WTC11 (cell line): ENCODE results near the gene EXOC3L4. TPM values are rescaled to one million over a fixed set of nuclear protein-coding genes. Genes with fewer than 3 reads are reported as not detected.
A peak's percentile ranks its signal among the peaks of the same experiment; 100 is the strongest.

Experiments used
- ATAC-seq: fragments of 200-7000 bp; cut with Tn5 transposase; 2 replicates; pipeline ENCODE4 v1.10.0; 2021; ENCODE audit warnings: mild to moderate bottlenecking, moderate library complexity
- CTCF ChIA-PET: fragments of 300-600 bp; sonication (Branson Sonifier 250); formaldehyde crosslinking; loops from one replicate; lab custom pipeline; 2021; ENCODE audit warnings: antibody characterized with exemption; lab: Charles Lee
- POLR2A ChIA-PET: fragments of 350-600 bp; sonication (Branson Sonifier 250); formaldehyde crosslinking; loops from one replicate; lab custom pipeline; 2021; ENCODE audit warnings: antibody characterized with exemption; lab: Charles Lee
- DNase-seq: peaks from one replicate; pipeline ENCODE4 v3.0.0; 2021; ENCODE audit warnings: low spot score
- H3K27ac Mint-ChIP-seq: 2 replicates; pipeline ENCODE4 v1.8.0; 2021; ENCODE audit warnings: mixed read lengths
- H3K27me3 Mint-ChIP-seq: 2 replicates; pipeline ENCODE4 v1.8.0; 2021; ENCODE audit warnings: low read depth, mild to moderate bottlenecking, moderate library complexity, mixed read lengths
- H3K36me3 Mint-ChIP-seq: 2 replicates; pipeline ENCODE4 v1.8.0; 2021; ENCODE audit warnings: mixed read lengths
- H3K4me1 Mint-ChIP-seq: 2 replicates; pipeline ENCODE4 v1.8.0; 2022; ENCODE audit warnings: mixed read lengths
- H3K4me3 Mint-ChIP-seq: 2 replicates; pipeline ENCODE4 v1.8.0; 2021; ENCODE audit warnings: mild to moderate bottlenecking, moderate library complexity, mixed read lengths
- H3K9me3 Mint-ChIP-seq: 2 replicates; pipeline ENCODE4 v1.8.0; 2021; ENCODE audit warnings: mixed read lengths
- CREB1 ChIP-seq: sonication (generic); formaldehyde crosslinking; IDR thresholded peaks from 2 replicates; pipeline ENCODE4 v1.8.0; 2023; ENCODE audit warnings: mild to moderate bottlenecking, missing genetic modification reagents
- GABPB1 ChIP-seq: sonication (generic); formaldehyde crosslinking; IDR thresholded peaks from 2 replicates; pipeline ENCODE4 v1.8.1; 2023; ENCODE audit warnings: mild to moderate bottlenecking, missing genetic modification reagents
- IRF2 ChIP-seq: sonication (generic); formaldehyde crosslinking; IDR thresholded peaks from 2 replicates; pipeline ENCODE4 v1.8.0; 2022; ENCODE audit warnings: low read depth, missing genetic modification reagents, borderline replicate concordance
- MAX ChIP-seq: sonication (generic); formaldehyde crosslinking; IDR thresholded peaks from 2 replicates; pipeline ENCODE4 v1.8.0; 2022; ENCODE audit warnings: mild to moderate bottlenecking, missing genetic modification reagents
- MXD4 ChIP-seq: fragments of 250-450 bp; sonication (Bioruptor Pico); IDR thresholded peaks from 2 replicates; pipeline ENCODE4 v1.8.0; 2021; ENCODE audit warnings: mild to moderate bottlenecking, moderate library complexity, borderline replicate concordance
- NFATC4 ChIP-seq: fragments of 250-450 bp; sonication (Bioruptor Pico); IDR thresholded peaks from 2 replicates; pipeline ENCODE4 v1.9.0; 2021; ENCODE audit warnings: mild to moderate bottlenecking
- NFYB ChIP-seq: sonication (generic); formaldehyde crosslinking; conservative IDR thresholded peaks from 2 replicates; pipeline ENCODE4 v1.8.0; 2022; ENCODE audit warnings: low read depth, missing genetic modification reagents
- SMAD3 ChIP-seq: sonication (generic); formaldehyde crosslinking; IDR thresholded peaks from 2 replicates; pipeline ENCODE4 v1.8.0; 2022; ENCODE audit warnings: missing genetic modification reagents, mild to moderate bottlenecking, borderline replicate concordance
- TEAD1 ChIP-seq: sonication (generic); formaldehyde crosslinking; IDR thresholded peaks from 2 replicates; pipeline ENCODE4 v1.8.0; 2022; ENCODE audit warnings: mild to moderate bottlenecking, missing genetic modification reagents
- ZNF121 ChIP-seq: sonication (generic); formaldehyde crosslinking; IDR thresholded peaks from 2 replicates; pipeline ENCODE4 v1.8.0; 2023; ENCODE audit warnings: missing genetic modification reagents
- ZNF232 ChIP-seq: sonication (generic); formaldehyde crosslinking; IDR thresholded peaks from 2 replicates; pipeline ENCODE4 v1.8.0; 2022; ENCODE audit warnings: mild to moderate bottlenecking, missing genetic modification reagents
- total RNA-seq: library from RNA; stranded (reverse); gene quantifications from 3 replicates; pipeline ENCODE4 v1.2.3, GENCODE V29; 2021
- TF ChIP-seq, protein P1 (sequence below): sonication (generic); formaldehyde crosslinking; IDR thresholded peaks from 2 replicates; pipeline ENCODE4 v1.8.1; 2022; ENCODE audit warnings: low read depth, mild to moderate bottlenecking, moderate library complexity, missing genetic modification reagents, borderline replicate concordance
- TF ChIP-seq, protein P2 (sequence below): sonication (generic); formaldehyde crosslinking; IDR thresholded peaks from 2 replicates; pipeline ENCODE4 v1.8.1; 2023; ENCODE audit warnings: mild to moderate bottlenecking, missing genetic modification reagents, moderate library complexity
- TF ChIP-seq, protein P3 (sequence below): sonication (generic); formaldehyde crosslinking; IDR thresholded peaks from 2 replicates; pipeline ENCODE4 v1.8.0; 2023; ENCODE audit warnings: missing genetic modification reagents
- TF ChIP-seq, protein P4 (sequence below): sonication (generic); formaldehyde crosslinking; conservative IDR thresholded peaks from 2 replicates; pipeline ENCODE4 v1.8.1; 2023; ENCODE audit warnings: mild to moderate bottlenecking, low read depth, missing genetic modification reagents, moderate library complexity

The EXOC3L4 gene
- total RNA-seq, 1 experiment from 2014 or later: 0.42 TPM

GRCh38 chr14:103143506-103143905 is 49.0 kb downstream of the EXOC3L4 start:
- DNase-seq (no peak), ATAC-seq (no peak)
- H3K27ac Mint-ChIP-seq: no peak overlapping the region
- no peaks in the 10 kb centered on the region for H3K36me3 Mint-ChIP-seq
- no peaks in the 10 kb centered on the region for H3K9me3 Mint-ChIP-seq
- H3K27me3 Mint-ChIP-seq: peaks cover 18% of the 10 kb centered on the region
- CTCF ChIA-PET: no interaction called here
- no peak overlapping the region for H3K4me3 Mint-ChIP-seq
- POLR2A ChIA-PET: no interaction called here
- peaks cover 21% of the 10 kb centered on the region for H3K4me1 Mint-ChIP-seq
- no peak for TF ChIP-seq ZNF232 (CRISPR knock-in tag)
- TF ChIP-seq, protein P1, sequence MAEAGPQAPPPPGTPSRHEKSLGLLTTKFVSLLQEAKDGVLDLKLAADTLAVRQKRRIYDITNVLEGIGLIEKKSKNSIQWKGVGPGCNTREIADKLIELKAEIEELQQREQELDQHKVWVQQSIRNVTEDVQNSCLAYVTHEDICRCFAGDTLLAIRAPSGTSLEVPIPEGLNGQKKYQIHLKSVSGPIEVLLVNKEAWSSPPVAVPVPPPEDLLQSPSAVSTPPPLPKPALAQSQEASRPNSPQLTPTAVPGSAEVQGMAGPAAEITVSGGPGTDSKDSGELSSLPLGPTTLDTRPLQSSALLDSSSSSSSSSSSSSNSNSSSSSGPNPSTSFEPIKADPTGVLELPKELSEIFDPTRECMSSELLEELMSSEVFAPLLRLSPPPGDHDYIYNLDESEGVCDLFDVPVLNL (CRISPR knock-in tag): no peak
- no peak for TF ChIP-seq TEAD1 (CRISPR knock-in tag)
- TF ChIP-seq GABPB1 (CRISPR knock-in tag): no peak
- TF ChIP-seq IRF2 (CRISPR knock-in tag): no peak
- TF ChIP-seq MAX (CRISPR knock-in tag): no peak
- no peak for TF ChIP-seq ZNF121 (CRISPR knock-in tag)
- 0 out of 2 replicates have a peak, but pooled peaks have one; percentile 26 for TF ChIP-seq MXD4 (CRISPR knock-in tag)

GRCh38 chr14:103144085-103144484 is 49.6 kb downstream of the EXOC3L4 start:
- DNase-seq (no peak), ATAC-seq (no peak)
- ChIA-PET POLR2A (no interaction called here), CTCF (interaction anchor here (1.2 kb wide), 1 partner anchor 39 kb away, joined by 6 read pairs; no protein-coding TSS in a partner anchor)
- TF ChIP-seq SMAD3: no peak
- TF ChIP-seq NFATC4: no peak
- no peak for TF ChIP-seq NFYB (CRISPR knock-in tag)
- Mint-ChIP-seq H3K36me3 (no peaks in the 10 kb centered on the region), H3K27me3 (peaks cover 17% of the 10 kb centered on the region), H3K4me3 (no peak overlapping the region), H3K4me1 (peaks cover 20% of the 10 kb centered on the region), H3K9me3 (no peaks in the 10 kb centered on the region), H3K27ac (no peak overlapping the region)

GRCh38 chr14:103146141-103146709 is 51.7 kb downstream of the EXOC3L4 start:
- H3K4me1 Mint-ChIP-seq: peaks cover 4% of the 10 kb centered on the region
- no peak overlapping the region for H3K4me3 Mint-ChIP-seq
- ATAC-seq (no peak), DNase-seq (no peak)
- no peaks in the 10 kb centered on the region for H3K9me3 Mint-ChIP-seq
- H3K27me3 Mint-ChIP-seq: no peaks in the 10 kb centered on the region; the same call in 1 of the 2 replicates
- ChIA-PET CTCF (no interaction called here), POLR2A (no interaction called here)
- H3K27ac Mint-ChIP-seq: peak overlapping the region; percentile 2; the same call in 1 of the 2 replicates
- no peaks in the 10 kb centered on the region for H3K36me3 Mint-ChIP-seq
- TF ChIP-seq, protein P2, sequence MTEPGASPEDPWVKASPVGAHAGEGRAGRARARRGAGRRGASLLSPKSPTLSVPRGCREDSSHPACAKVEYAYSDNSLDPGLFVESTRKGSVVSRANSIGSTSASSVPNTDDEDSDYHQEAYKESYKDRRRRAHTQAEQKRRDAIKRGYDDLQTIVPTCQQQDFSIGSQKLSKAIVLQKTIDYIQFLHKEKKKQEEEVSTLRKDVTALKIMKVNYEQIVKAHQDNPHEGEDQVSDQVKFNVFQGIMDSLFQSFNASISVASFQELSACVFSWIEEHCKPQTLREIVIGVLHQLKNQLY (CRISPR knock-in tag): no peak
- no peak for TF ChIP-seq CREB1 (CRISPR knock-in tag)
- TF ChIP-seq, protein P3, sequence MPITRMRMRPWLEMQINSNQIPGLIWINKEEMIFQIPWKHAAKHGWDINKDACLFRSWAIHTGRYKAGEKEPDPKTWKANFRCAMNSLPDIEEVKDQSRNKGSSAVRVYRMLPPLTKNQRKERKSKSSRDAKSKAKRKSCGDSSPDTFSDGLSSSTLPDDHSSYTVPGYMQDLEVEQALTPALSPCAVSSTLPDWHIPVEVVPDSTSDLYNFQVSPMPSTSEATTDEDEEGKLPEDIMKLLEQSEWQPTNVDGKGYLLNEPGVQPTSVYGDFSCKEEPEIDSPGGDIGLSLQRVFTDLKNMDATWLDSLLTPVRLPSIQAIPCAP: no peak
- TF ChIP-seq, protein P4, sequence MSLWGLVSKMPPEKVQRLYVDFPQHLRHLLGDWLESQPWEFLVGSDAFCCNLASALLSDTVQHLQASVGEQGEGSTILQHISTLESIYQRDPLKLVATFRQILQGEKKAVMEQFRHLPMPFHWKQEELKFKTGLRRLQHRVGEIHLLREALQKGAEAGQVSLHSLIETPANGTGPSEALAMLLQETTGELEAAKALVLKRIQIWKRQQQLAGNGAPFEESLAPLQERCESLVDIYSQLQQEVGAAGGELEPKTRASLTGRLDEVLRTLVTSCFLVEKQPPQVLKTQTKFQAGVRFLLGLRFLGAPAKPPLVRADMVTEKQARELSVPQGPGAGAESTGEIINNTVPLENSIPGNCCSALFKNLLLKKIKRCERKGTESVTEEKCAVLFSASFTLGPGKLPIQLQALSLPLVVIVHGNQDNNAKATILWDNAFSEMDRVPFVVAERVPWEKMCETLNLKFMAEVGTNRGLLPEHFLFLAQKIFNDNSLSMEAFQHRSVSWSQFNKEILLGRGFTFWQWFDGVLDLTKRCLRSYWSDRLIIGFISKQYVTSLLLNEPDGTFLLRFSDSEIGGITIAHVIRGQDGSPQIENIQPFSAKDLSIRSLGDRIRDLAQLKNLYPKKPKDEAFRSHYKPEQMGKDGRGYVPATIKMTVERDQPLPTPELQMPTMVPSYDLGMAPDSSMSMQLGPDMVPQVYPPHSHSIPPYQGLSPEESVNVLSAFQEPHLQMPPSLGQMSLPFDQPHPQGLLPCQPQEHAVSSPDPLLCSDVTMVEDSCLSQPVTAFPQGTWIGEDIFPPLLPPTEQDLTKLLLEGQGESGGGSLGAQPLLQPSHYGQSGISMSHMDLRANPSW (CRISPR knock-in tag): no peak
